ENCODE results near the gene IFNA17. TPM values are rescaled to one million over a fixed set of nuclear protein-coding genes. Genes with fewer than 3 reads are reported as not detected.
"Not testable (repeated sequence)": the region's sequence is repeated elsewhere in the genome, so short reads cannot be mapped to it uniquely, and the experiment has no call there.

IFNA17 gene
- total RNA-seq, 1 donor from 2014 or later = not detected

DNA sequence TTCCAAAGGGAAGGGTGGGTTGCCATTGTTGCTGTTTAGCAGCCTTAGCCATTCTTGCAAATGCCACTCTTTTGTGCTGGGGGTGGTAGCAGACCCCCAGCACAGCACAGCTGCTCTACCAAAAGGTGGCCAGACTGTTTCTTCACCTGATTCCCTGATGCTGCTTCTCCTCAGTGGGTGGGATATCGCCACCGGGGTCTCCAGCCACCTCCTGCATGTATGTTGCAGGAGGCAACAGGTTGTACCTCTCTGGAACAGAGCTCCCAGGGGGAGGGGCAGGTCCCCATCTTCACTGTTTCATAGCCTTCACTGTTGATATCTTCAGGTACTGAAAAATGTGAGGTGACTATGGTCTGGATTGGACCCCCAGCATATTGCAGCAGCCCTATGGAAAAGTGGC, 17.2 kb downstream of the IFNA17 start:
- DNase-seq (ENCODE audit: low spot score) = not testable (repeated sequence)

DNA sequence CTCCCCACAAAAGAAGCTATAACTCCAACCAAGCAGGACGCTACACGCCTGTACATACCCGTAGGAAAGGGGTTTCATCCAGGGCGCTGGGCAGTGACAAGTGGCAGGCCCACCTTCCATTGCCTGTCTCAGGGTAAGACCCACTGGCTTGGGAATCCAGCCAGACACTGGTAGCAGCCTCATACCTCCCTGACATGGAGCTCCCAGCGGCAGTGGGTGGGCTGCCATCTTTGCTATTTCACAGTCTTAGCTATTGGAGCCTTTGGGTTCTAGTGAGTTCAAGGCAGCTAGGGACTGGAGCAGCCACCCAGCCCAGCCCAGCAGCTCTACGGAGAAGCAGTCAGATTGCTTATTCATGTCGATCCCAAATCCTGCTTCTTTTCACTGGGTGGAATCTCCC, 17.7 kb downstream of the IFNA17 start:
- DNase-seq (ENCODE audit: low spot score) = no peak

DNA sequence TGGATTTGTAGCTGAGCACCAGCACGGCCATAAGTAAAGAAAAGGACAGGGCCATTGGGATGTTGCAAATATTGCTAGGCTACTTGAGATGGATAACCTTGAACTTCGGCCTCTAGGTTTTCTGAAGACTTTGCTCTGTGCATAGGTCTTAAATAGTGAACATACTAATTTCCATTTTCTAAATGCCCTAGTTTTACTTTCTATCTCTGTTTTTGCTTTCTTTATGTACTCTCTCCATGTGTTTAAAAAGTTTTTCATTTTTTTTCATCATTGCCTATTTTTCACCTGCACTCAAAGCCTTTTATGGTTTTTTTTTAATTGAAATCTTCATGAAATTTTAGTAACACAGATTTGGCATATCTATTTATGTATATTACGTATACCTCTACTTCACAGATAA, 21.0 kb downstream of the IFNA17 start, which contains the start of gene IFNA10:
Gene IFNA10 (minus strand): TSS at position 101 of the 400 bp plus-strand sequence. CDS start 46 bp downstream, at position 55.
- DNase-seq (ENCODE audit: low spot score) = not testable (repeated sequence)

DNA sequence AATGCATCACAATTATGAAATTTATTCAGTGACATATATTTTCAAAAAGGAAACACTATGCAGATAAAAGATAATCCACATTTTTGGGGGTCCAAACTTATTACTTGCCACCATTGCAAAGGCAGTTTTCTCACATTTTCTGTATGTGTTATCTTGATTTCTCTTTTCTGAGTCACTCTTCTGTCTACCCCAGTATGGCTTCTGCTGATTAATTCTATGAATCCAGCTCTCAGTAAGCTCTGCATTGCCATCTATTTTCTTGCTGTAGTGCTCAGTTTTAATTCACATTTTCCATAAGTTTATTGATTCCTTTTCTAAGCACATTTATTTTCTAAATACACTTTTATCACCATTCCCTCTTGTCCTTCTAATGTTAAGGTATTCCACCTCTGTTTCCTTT, 22.8 kb downstream of the IFNA17 start:
- DNase-seq (ENCODE audit: low spot score) = no peak

DNA sequence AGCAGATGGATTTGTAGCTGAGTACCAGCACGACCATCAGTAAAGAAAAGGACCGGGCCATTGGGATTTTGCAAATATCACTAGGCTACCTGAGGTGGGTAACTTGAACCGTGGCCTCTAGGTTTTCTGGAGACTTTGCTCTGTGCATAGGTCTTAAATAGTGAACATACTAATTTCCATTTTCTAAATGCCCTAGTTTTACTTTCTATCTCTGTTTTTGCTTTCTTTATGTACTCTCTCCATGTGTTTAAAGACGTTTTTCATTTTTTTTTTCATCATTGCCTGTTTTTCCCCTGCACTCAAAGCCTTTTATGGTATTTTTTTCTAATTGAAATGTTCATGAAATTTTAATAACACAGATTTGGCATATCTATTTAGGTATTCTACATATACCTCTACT, 25.9 kb downstream of the IFNA17 start, which contains the start of gene IFNA7:
Gene IFNA7 (minus strand): TSS at position 101 of the 400 bp plus-strand sequence. CDS start 40 bp downstream, at position 61.
- not testable (repeated sequence) for DNase-seq (ENCODE audit: low spot score)

DNA sequence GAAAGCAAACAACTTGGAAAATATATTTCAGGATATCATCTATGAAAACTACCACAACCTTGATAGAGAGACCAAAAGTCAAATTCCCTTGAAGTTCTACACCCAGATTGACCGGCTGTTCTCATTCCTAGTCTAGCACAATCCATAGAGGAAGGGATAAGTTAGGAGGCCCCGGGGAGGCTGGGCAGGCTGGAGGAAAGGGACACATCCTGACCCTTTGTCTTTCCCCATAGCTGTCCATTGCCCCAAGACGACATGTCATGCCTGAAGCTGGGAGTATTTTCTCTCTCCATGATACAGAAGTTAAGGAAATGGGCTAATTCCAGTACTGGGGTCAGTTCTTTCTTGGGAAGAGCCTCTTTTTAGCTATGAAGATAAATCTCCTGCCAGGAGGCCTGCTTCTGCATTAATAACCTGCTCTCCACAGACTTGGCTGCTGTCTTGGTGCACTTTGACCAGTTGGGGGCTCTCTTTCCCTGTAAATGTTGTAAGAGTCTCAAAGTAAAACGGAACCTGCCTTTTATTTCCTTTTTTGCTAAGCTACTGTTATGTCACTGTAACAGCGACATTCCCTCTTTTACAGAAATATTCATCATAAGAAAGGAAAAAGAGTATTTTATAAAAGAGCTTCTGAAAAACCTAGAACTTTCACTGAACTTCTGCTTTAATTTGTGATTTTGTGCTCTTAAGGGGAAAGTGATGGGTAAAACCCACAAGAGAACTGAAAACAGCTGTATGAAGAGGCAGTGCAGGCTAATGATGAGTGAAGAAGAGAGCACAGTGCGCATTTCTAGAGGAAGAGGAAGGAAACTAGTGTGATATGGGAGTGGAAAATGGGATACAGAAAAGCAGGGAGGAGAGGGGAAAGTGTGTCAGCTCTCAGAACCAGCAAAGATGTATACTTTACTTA, 32.9 kb downstream of the IFNA17 start:
- peak; percentile 28 for DNase-seq (ENCODE audit: low spot score)

DNA sequence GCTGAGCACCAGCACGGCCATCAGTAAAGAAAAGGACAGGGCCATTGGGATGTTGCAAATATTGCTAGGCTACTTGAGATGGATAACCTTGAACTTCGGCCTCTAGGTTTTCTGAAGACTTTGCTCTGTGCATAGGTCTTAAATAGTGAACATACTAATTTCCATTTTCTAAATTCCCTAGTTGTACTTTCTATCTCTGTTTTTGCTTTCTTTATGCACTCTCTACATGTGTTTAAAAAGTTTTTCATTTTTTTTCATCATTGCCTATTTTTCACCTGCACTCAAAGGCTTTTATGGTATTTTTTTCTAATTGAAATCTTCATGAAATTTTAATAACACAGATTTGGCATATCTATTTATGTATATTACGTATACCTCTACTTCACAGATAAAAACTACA, 40.5 kb downstream of the IFNA17 start, which contains the start of gene IFNA4:
Gene IFNA4 (minus strand): TSS at position 101 of the 400 bp plus-strand sequence. CDS start 56 bp downstream, at position 45.
- not testable (repeated sequence) for DNase-seq (ENCODE audit: low spot score)

DNA sequence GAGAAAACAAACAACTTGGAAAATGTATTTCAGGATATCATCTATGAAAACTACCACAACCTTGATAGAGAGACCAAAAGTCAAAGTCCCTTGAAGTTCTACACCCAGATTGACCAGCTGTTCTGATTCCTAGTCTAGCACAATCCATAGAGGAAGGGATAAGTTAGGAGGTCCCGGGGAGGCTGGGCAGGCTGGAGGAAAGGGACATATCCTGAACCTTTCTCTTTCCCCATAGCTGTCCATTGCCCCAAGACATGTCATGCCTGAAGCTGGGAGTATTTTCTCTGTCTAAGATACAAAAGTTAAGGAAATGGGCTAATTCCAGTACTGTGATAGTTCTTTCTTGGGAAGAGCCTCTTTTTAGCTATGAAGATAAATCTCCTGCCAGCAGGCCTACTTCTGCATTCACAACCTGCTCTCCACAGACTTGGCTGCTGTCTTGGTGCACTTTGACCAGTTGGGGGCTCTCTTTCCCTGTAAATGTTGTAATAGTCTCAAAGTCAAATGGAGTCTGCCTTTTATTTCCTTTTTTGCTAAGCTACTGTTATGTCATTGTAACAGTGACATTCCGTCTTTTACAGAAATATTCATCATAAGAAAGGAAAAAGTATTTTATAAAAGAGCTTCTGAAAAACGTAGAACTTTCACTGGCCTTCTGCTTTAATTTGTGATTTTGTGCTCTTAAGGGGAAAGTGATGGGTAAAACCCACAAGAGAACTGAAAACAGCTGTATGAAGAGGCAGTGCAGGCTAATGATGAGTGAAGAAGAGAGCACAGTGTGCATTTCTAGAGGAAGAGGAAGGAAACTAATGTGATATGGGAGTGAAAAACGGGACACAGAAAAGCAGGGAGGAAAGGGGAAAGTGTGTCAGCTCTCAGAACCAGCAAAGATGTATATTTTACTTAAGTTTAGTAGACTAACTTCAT, 44.9 kb downstream of the IFNA17 start:
- DNase-seq (ENCODE audit: low spot score) = not testable (repeated sequence)

Other genes starting within 250 kb of the IFNA17 start
- 2.8 TPM for gene HACD4, start 196.6 kb downstream of the IFNA17 start, total RNA-seq
- gene IFNB1, start 150.3 kb downstream of the IFNA17 start, total RNA-seq = not detected
- not detected for gene IFNW1, start 86.4 kb downstream of the IFNA17 start, total RNA-seq
- not detected for gene IFNA21, start 61.6 kb downstream of the IFNA17 start, total RNA-seq
- gene IFNA4, start 40.6 kb downstream of the IFNA17 start, total RNA-seq = not detected
- gene IFNA7, start 26.0 kb downstream of the IFNA17 start, total RNA-seq = not detected
- not detected for gene IFNA10, start 21.1 kb downstream of the IFNA17 start, total RNA-seq
- gene IFNA16, start 10.9 kb downstream of the IFNA17 start, total RNA-seq = not detected
- not detected for gene IFNA14, start 11.8 kb upstream of the IFNA17 start, total RNA-seq
- not detected for gene IFNA5, start 77.1 kb upstream of the IFNA17 start, total RNA-seq
- gene KLHL9, start 107.2 kb upstream of the IFNA17 start, total RNA-seq = 25.0 TPM
- not detected for gene IFNA6, start 122.7 kb upstream of the IFNA17 start, total RNA-seq
- gene IFNA13, start 139.8 kb upstream of the IFNA17 start, total RNA-seq = not detected
- not detected for gene IFNA2, start 157.2 kb upstream of the IFNA17 start, total RNA-seq
- not detected for gene IFNA8, start 180.9 kb upstream of the IFNA17 start, total RNA-seq
- not detected for gene IFNA1, start 212.2 kb upstream of the IFNA17 start, total RNA-seq

Measured in mucosa of gallbladder (tissue), 1 donor.